Raji (cell line): ENCODE results near the gene POU4F1.

Experiments
- POLR2A ChIP-seq: IDR thresholded peaks from 2 replicates; pipeline ENCODE4 v1.6.1; 2011; ENCODE audit warnings: low read depth, low read length, control low read depth; ENCODE audit not compliant: insufficient read depth

POU4F1 gene

GRCh38 chr13:78603240-78603957 is at the start of gene POU4F1:
POU4F1 (minus strand) TSS chr13:78603552; CDS start chr13:78603326, 226 bp downstream.
- TF ChIP-seq POLR2A: no peak

DNA sequence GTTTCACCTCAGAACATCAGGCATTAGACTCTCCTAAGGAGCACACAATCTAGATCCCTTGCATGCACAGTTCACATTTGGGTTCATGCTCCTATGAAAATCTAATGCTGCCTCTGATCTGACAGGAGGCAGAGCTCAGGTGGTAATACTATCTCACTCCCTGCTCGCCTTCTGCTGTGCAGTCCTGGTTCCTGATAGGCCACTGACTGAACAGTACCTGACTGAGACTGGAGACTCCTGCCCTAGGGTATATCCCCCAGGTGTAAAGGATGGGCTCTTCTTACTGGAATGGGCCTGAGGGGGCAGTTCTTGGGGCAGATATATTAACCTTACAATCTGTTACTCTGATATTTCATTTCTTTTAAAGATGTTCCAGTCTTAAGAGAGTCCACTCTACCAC is 49.3 kb upstream of the POU4F1 start:
- TF ChIP-seq POLR2A: no peak

GRCh38 chr13:78650717-78651083 is 47.3 kb upstream of the POU4F1 start:
- no peak for TF ChIP-seq POLR2A

- no peak for TF ChIP-seq POLR2A
These were observed 46.8 kb upstream of the POU4F1 start for GRCh38 chr13:78649997-78650716.

GRCh38 chr13:78638216-78638615 is 34.9 kb upstream of the POU4F1 start:
- no peak for TF ChIP-seq POLR2A

GRCh38 chr13:78636495-78636894 is 33.1 kb upstream of the POU4F1 start:
- TF ChIP-seq POLR2A: no peak

GRCh38 chr13:78632996-78633395 is 29.6 kb upstream of the POU4F1 start:
- TF ChIP-seq POLR2A: no peak

- no peak for TF ChIP-seq POLR2A
These were observed 27.7 kb upstream of the POU4F1 start for GRCh38 chr13:78631077-78631476.

DNA sequence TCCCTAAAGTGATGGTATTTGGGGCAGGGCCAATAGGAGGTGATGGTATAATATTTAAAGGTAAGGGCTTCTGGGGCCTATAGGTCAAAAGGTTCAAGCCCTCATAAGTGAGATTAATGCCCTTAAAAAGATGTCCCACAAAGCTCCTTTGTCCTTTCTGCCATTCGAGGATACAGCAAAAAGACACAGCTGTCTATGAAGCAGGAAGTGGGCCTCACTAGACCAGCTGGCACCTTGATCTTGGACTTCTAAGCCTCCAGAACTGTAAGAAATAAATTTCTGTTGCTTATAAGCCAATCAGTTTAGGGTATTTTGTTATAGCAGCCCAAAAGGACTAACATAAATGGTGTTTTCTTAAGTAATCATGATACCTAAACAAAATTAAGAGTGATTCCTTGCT is 27.2 kb upstream of the POU4F1 start:
- no peak for TF ChIP-seq POLR2A

GRCh38 chr13:78625384-78625783 is 22.0 kb upstream of the POU4F1 start:
- no peak for TF ChIP-seq POLR2A

DNA sequence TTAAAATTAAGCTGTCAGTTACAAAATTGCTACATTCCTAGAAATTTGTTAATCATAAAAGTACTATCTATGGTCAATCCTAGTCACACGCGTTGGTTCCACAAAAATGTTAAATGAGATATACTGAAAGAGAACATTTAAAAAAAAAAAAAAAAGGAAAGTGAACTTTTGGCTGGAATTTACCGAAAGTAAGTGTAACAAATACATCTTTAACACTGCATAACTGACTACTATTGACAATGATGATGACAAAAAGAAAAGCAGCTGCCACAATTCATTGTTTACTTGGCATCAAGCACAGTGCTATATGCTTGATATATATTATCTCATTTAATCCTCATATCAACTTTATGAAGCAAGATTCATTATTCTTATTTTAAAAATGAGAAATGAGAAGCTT is 19.8 kb upstream of the POU4F1 start:
- TF ChIP-seq POLR2A: no peak

GRCh38 chr13:78620936-78621470 is 17.7 kb upstream of the POU4F1 start:
- no peak for TF ChIP-seq POLR2A

DNA sequence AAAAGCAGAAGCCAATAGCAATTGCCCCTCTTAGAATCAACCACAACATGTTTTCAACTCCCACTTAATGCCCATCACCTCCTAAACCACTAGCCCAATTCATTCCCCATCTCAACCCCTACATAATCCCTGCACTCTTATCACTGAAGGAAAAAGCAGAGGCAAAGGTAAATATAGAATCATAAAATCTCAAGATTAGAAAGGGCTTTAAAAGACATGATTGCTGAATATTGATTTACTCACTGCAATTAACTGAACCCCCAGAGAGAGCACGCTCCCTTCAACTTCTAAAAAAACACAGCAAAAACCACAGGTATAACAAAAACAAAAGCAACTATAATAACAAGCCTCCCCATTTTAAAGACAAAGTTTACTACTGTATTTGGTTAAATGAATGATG is 15.1 kb upstream of the POU4F1 start:
- no peak for TF ChIP-seq POLR2A

DNA sequence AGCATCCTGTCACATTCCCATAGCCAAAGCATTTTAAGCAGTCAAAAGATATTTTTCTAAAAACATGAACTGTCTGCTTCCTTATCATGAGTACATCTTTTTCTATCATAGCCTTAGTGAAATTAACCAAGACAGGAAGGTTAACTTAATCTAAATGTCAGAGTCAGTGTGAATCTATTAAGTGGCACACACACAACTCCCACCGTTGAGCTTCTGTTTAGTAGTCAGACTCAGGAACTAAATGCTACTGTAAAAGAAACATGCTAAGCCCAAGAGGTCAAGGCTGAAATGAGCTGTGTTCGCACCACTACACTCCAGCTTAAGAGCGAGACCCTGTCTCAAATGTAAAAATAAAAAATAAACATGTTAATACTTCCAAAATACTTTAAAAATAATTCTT is 7.7 kb upstream of the POU4F1 start:
- TF ChIP-seq POLR2A: no peak

- TF ChIP-seq POLR2A: no peak
These were observed 7.1 kb upstream of the POU4F1 start for GRCh38 chr13:78610381-78610883.
